Measurements from ENCODE around the gene ARVCF. TPM values are rescaled to one million over a fixed set of nuclear protein-coding genes. Genes with fewer than 3 reads are reported as not detected.

The ARVCF gene
- total and polyA plus RNA-seq, 9 of the 15 experiments (the other 6 are each of a cell fraction or from before 2014, with no cell fraction given), result 0.03 to 97.4 (median 15.6) TPM

- TF ChIP-seq STAT6 (CRISPR knock-in tag; IDR thresholded peaks at IDR 0.05), result peak; percentile 17; the same call in 1 of the 2 replicates
- TF ChIP-seq NKRF (IDR thresholded peaks at IDR 0.05; ENCODE audit: borderline replicate concordance), result peak; percentile 20; the same call in 1 of the 2 replicates
- TF ChIP-seq ZNF197 (CRISPR knock-in tag; IDR thresholded peaks at IDR 0.05; ENCODE audit: low read depth), result no peak
- no peak for TF ChIP-seq ZNF561 (CRISPR knock-in tag; conservative IDR thresholded peaks at IDR 0.05)
- TF ChIP-seq BMI1 (IDR thresholded peaks at IDR 0.05; ENCODE audit: low read length), result no peak
- TF ChIP-seq POLR3G (IDR thresholded peaks at IDR 0.05; ENCODE audit: extremely low read depth, insufficient read length, insufficient replicate concordance), result no peak
- TF ChIP-seq POLR2A (conservative IDR thresholded peaks at IDR 0.05), result no peak
- TF ChIP-seq ZNF324 (CRISPR knock-in tag; IDR thresholded peaks at IDR 0.05), result peak; percentile 41; the same call in 1 of the 2 replicates
- no peak for TF ChIP-seq FOXP4 (CRISPR knock-in tag; IDR thresholded peaks at IDR 0.05; ENCODE audit: borderline replicate concordance)
- peak; percentile 3; the same call in 1 of the 2 replicates for TF ChIP-seq TAL1 (IDR thresholded peaks at IDR 0.05)
- TF ChIP-seq THAP12 (CRISPR knock-in tag; IDR thresholded peaks at IDR 0.05), result no peak
- TF ChIP-seq HMG20B (CRISPR knock-in tag; IDR thresholded peaks at IDR 0.05), result no peak
- no peak for TF ChIP-seq MXI1 (IDR thresholded peaks at IDR 0.05; ENCODE audit: low read depth, low read length)
- TF ChIP-seq ZNF518B (CRISPR knock-in tag; IDR thresholded peaks at IDR 0.05), result no peak
- no peak for TF ChIP-seq ZSCAN29 (IDR thresholded peaks at IDR 0.05)
- TF ChIP-seq SNRNP70 (optimal IDR thresholded peaks at IDR 0.05; ENCODE audit: low read depth, low read length), result no peak
- no peak for TF ChIP-seq ZC3H8 (IDR thresholded peaks at IDR 0.05)
Measured at GRCh38 chr22:20004464-20004863, 12.2 kb downstream of the ARVCF start (continued).

Data from K562 (cell line).